ENCODE measurements around the gene NUDT4. TPM values are rescaled to one million over a fixed set of nuclear protein-coding genes. Genes with fewer than 3 reads are reported as not detected.

The NUDT4 gene
- total RNA-seq, 1 experiment from 2014 or later = 93.8 TPM

DNA sequence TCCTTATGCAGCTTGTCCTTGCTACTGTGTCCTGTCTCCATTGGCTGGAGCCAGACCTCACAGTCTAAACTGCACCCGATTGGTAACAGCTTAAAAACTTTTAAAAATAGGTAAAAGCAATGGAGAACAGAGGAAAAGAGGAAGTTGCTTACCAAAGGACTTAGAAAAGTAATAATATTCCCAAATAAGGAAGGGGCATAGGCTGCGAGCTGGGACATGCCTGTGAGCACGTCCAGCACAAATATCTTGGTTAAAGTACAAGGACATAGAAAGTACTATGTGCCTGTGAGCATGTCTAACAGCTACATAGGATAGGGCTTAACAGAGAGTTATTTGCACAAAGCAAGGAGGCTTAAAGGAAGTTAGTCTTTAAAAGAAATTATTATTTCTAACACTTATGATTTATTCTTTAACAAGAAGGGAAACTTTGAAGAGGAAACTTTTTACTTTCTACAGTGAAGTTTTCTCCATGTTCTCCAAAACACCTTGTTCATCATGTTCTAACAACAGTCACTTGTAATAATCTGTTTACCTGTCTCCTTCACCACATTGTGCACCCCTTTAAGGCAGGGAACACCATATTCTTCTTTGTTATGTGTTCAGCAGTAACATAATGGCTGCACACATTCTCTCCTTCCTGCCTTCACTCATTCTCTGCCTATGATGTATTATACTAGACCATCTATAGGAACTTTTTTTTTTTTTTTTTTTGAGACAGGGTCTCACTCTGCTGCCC is 73.9 kb downstream of the NUDT4 start:
- Histone ChIP-seq H3K36me3 (ENCODE audit: insufficient read depth, low read length, poor library complexity, severe bottlenecking) (no peaks in the 10 kb centered on the region), H3K4me1 (ENCODE audit: insufficient read depth, low read length, poor library complexity, severe bottlenecking) (no peaks in the 10 kb centered on the region), H3K27ac (ENCODE audit: low read depth, low read length, poor library complexity, severe bottlenecking) (no peak overlapping the region), H3K4me3 (ENCODE audit: low read depth, low read length, poor library complexity, severe bottlenecking) (no peak overlapping the region), H3K9me3 (ENCODE audit: low read depth, low read length, poor library complexity, severe bottlenecking) (no peaks in the 10 kb centered on the region), H3K27me3 (replicated peaks; ENCODE audit: insufficient read depth, low read depth, low read length, poor library complexity) (no peaks in the 10 kb centered on the region)
- ChIA-PET POLR2A (ENCODE audit: low non-redundant PET) (interaction anchor here (0.6 kb wide), 1 partner anchor 76 kb away, joined by 8 read pairs; no protein-coding TSS in a partner anchor), CTCF (interaction anchor here (0.7 kb wide), 1 partner anchor 776 kb away, joined by 9 read pairs; no protein-coding TSS in a partner anchor)
- intact Hi-C loops (cut with micrococcal nuclease; ENCODE audit: unreplicated experiment) = no loop called here
- DNase-seq (ENCODE audit: low spot score) = no peak
- BruUV-seq (replicated peaks) = no TSS peak
- TF ChIP-seq, protein P1, sequence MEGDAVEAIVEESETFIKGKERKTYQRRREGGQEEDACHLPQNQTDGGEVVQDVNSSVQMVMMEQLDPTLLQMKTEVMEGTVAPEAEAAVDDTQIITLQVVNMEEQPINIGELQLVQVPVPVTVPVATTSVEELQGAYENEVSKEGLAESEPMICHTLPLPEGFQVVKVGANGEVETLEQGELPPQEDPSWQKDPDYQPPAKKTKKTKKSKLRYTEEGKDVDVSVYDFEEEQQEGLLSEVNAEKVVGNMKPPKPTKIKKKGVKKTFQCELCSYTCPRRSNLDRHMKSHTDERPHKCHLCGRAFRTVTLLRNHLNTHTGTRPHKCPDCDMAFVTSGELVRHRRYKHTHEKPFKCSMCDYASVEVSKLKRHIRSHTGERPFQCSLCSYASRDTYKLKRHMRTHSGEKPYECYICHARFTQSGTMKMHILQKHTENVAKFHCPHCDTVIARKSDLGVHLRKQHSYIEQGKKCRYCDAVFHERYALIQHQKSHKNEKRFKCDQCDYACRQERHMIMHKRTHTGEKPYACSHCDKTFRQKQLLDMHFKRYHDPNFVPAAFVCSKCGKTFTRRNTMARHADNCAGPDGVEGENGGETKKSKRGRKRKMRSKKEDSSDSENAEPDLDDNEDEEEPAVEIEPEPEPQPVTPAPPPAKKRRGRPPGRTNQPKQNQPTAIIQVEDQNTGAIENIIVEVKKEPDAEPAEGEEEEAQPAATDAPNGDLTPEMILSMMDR (conservative IDR thresholded peaks at IDR 0.05; ENCODE audit: low read depth, low read length) = no peak
- TF ChIP-seq EZH2 (IDR thresholded peaks at IDR 0.05; ENCODE audit: borderline replicate concordance, low read depth, low read length, poor library complexity, severe bottlenecking) = no peak

DNA sequence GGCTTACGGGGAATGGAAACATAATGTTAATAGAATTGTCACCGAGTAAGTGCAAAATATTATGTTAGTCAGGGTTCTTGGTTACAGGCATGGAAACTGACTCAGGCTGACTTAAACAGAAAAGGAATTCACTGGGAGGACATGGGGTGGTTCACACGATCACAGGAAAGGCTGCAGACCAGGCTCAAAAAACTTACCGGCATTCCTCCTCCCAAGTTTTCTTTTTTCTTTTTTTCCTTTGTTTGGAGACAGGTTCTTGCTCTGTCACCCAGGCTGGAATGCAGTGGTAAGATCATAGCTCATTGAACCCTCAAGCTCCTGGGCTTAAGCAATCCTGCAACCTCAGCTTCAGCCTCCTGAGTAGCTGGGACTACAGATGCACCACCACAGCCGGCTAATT is 75.9 kb downstream of the NUDT4 start:
- ChIA-PET CTCF (no interaction called here), POLR2A (ENCODE audit: low non-redundant PET) (no interaction called here)
- H3K36me3 ChIP-seq (ENCODE audit: insufficient read depth, low read length, poor library complexity, severe bottlenecking) = no peaks in the 10 kb centered on the region
- intact Hi-C loops (cut with micrococcal nuclease; ENCODE audit: unreplicated experiment) = no loop called here
- H3K27me3 ChIP-seq (replicated peaks; ENCODE audit: insufficient read depth, low read depth, low read length, poor library complexity) = no peaks in the 10 kb centered on the region
- DNase-seq (ENCODE audit: low spot score) = no peak
- no TSS peak for BruUV-seq (replicated peaks)
- no peak for TF ChIP-seq EZH2 (IDR thresholded peaks at IDR 0.05; ENCODE audit: borderline replicate concordance, low read depth, low read length, poor library complexity, severe bottlenecking)
- TF ChIP-seq, protein P1 (conservative IDR thresholded peaks at IDR 0.05; ENCODE audit: low read depth, low read length) = no peak
- no peak overlapping the region for H3K4me3 ChIP-seq (ENCODE audit: low read depth, low read length, poor library complexity, severe bottlenecking)
- H3K27ac ChIP-seq (ENCODE audit: low read depth, low read length, poor library complexity, severe bottlenecking) = no peak overlapping the region
- H3K9me3 ChIP-seq (ENCODE audit: low read depth, low read length, poor library complexity, severe bottlenecking) = no peaks in the 10 kb centered on the region
- H3K4me1 ChIP-seq (ENCODE audit: insufficient read depth, low read length, poor library complexity, severe bottlenecking) = no peaks in the 10 kb centered on the region

DNA sequence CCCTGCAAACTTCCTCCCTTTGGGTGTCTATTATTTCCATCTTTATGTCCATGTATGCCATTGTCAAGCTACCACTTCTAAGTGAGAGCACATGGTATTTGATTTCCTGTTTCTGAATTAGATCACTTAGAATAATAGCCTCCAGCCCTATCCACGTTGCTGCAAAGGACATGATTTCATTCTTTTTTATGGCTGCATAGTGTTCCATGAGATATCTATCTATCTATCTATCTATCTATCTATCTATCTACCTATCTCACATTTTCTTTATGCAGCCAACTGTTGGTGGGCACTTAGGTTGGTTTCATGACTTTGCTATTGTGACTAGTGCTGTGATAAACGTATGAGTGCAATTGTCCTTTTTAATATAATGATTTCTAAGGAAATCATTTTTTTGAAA is 78.4 kb downstream of the NUDT4 start:
- Histone ChIP-seq H3K4me3 (ENCODE audit: low read depth, low read length, poor library complexity, severe bottlenecking) (no peak overlapping the region), H3K4me1 (ENCODE audit: insufficient read depth, low read length, poor library complexity, severe bottlenecking) (no peaks in the 10 kb centered on the region), H3K27me3 (replicated peaks; ENCODE audit: insufficient read depth, low read depth, low read length, poor library complexity) (no peaks in the 10 kb centered on the region), H3K27ac (ENCODE audit: low read depth, low read length, poor library complexity, severe bottlenecking) (no peak overlapping the region), H3K9me3 (ENCODE audit: low read depth, low read length, poor library complexity, severe bottlenecking) (no peaks in the 10 kb centered on the region), H3K36me3 (ENCODE audit: insufficient read depth, low read length, poor library complexity, severe bottlenecking) (no peaks in the 10 kb centered on the region)
- ChIA-PET POLR2A (ENCODE audit: low non-redundant PET) (no interaction called here), CTCF (no interaction called here)
- DNase-seq (ENCODE audit: low spot score) = no peak
- intact Hi-C loops (cut with micrococcal nuclease; ENCODE audit: unreplicated experiment) = no loop called here
- no TSS peak for BruUV-seq (replicated peaks)
- TF ChIP-seq, protein P1 (conservative IDR thresholded peaks at IDR 0.05; ENCODE audit: low read depth, low read length) = no peak
- TF ChIP-seq EZH2 (IDR thresholded peaks at IDR 0.05; ENCODE audit: borderline replicate concordance, low read depth, low read length, poor library complexity, severe bottlenecking) = no peak

Other genes starting within 250 kb of the NUDT4 start
- gene UBE2N, start 64.0 kb downstream of the NUDT4 start, total RNA-seq (2021) = 164 and 177 TPM in 2 replicates
- 179 and 196 TPM in 2 replicates for gene MRPL42, start 89.6 kb downstream of the NUDT4 start, total RNA-seq (2021)
- gene SOCS2, start 194.8 kb downstream of the NUDT4 start, total RNA-seq (2021) = 1.3 and 1.6 TPM in 2 replicates